ENCODE measurements around the gene HRCT1. TPM values are rescaled to one million over a fixed set of nuclear protein-coding genes. Genes with fewer than 3 reads are reported as not detected.
A peak's percentile ranks its signal among the peaks of the same experiment; 100 is the strongest.

Gene HRCT1
- total RNA-seq, 1 experiment from 2014 or later = 3.6 TPM

DNA sequence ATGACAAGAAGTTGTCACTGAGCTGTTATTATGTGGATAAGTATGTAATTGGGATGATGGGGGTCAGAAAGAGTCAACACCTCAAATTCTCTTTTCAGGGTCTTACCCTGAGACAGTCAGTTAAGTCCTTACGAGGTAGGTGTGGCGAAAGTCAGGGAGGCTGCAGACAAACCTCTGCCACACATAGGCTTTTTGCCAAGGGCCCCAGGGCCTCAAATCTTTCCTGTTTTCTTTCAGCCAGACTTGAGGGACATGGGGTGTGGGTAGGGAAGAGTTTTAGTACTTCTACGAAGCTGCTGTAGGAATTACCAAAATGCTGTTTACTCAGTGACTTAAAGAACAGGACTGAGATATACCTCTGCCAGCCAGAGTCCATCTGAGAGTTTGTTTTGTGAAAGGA, 38.2 kb downstream of the HRCT1 start:
- peaks cover 15% of the 10 kb centered on the region; the same call in 1 of the 2 replicates for H3F3A ChIP-seq (ENCODE audit: insufficient read depth, low read depth)
- no peaks in the 10 kb centered on the region for H3K36me3 ChIP-seq (ENCODE audit: low read depth)
- no peaks in the 10 kb centered on the region for H3K27me3 ChIP-seq (ENCODE audit: insufficient read depth, low read depth)
- H3K4me3 ChIP-seq = no peak overlapping the region
- intact Hi-C loops (cut with micrococcal nuclease; ENCODE audit: unreplicated experiment) = loop anchor here (5.0 kb wide), 1 partner anchor 613 kb away; no protein-coding TSS in a partner anchor
- no peaks in the 10 kb centered on the region for H3K9me2 ChIP-seq (ENCODE audit: insufficient read depth)
- no peaks in the 10 kb centered on the region for H3K9me3 ChIP-seq (ENCODE audit: insufficient read depth, low read depth)
- no TSS peak for BruUV-seq (replicated peaks)
- no peak overlapping the region for H2AFZ ChIP-seq
- ChIA-PET CTCF (interaction anchor here (0.6 to 1.5 kb wide), 2 partner anchors 11 to 41 kb away, joined by 4 to 6 read pairs; no protein-coding TSS in a partner anchor), POLR2A (ENCODE audit: unreplicated experiment) (no interaction called here)
- H3K4me1 ChIP-seq (replicated peaks; ENCODE audit: insufficient read depth) = peaks cover 29% of the 10 kb centered on the region
- no peak for DNase-seq
- peak overlapping the region; percentile 51 for H3K4me2 ChIP-seq
- no peaks in the 10 kb centered on the region for H3K79me2 ChIP-seq (ENCODE audit: low read depth)
- TF ChIP-seq EZH2 (IDR thresholded peaks at IDR 0.05; ENCODE audit: low read depth) = no peak
- TF ChIP-seq, protein P1, sequence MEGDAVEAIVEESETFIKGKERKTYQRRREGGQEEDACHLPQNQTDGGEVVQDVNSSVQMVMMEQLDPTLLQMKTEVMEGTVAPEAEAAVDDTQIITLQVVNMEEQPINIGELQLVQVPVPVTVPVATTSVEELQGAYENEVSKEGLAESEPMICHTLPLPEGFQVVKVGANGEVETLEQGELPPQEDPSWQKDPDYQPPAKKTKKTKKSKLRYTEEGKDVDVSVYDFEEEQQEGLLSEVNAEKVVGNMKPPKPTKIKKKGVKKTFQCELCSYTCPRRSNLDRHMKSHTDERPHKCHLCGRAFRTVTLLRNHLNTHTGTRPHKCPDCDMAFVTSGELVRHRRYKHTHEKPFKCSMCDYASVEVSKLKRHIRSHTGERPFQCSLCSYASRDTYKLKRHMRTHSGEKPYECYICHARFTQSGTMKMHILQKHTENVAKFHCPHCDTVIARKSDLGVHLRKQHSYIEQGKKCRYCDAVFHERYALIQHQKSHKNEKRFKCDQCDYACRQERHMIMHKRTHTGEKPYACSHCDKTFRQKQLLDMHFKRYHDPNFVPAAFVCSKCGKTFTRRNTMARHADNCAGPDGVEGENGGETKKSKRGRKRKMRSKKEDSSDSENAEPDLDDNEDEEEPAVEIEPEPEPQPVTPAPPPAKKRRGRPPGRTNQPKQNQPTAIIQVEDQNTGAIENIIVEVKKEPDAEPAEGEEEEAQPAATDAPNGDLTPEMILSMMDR (conservative IDR thresholded peaks at IDR 0.05) = no peak
- H4K20me1 ChIP-seq (ENCODE audit: insufficient read depth) = no peaks in the 10 kb centered on the region
- peak overlapping the region; percentile 16; the same call in 1 of the 2 replicates for H3K27ac ChIP-seq

DNA sequence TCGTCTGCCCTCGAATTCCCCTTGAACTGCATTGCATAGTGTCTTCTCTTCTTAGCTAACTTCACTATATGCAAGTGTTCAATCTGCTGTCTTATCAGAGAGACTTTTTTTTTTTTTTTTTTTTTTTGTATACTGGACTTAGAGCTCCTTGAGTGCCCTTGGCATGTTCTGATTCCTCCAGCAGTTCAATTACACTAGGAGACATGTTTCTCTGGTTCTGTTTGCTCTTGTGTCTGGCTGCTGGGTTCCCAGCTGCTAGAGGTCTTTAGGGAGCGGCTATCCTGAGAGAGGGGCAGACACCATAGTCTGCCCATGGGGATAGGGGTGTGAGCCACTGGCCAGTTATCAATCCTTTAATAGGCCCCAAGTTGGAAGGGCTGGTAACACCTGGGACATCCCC, 38.8 kb downstream of the HRCT1 start:
- TF ChIP-seq EZH2 (IDR thresholded peaks at IDR 0.05; ENCODE audit: low read depth) = no peak
- TF ChIP-seq, protein P1 (conservative IDR thresholded peaks at IDR 0.05) = no peak
- Histone ChIP-seq H4K20me1 (ENCODE audit: insufficient read depth) (no peaks in the 10 kb centered on the region), H3K27ac (peak overlapping the region; percentile 16; the same call in 1 of the 2 replicates), H3K27me3 (ENCODE audit: insufficient read depth, low read depth) (no peaks in the 10 kb centered on the region), H2AFZ (no peak overlapping the region), H3K4me1 (replicated peaks; ENCODE audit: insufficient read depth) (peaks cover 35% of the 10 kb centered on the region), H3K9me2 (ENCODE audit: insufficient read depth) (no peaks in the 10 kb centered on the region), H3F3A (ENCODE audit: insufficient read depth, low read depth) (peaks cover 15% of the 10 kb centered on the region; the same call in 1 of the 2 replicates), H3K36me3 (ENCODE audit: low read depth) (no peaks in the 10 kb centered on the region), H3K4me3 (no peak overlapping the region), H3K9me3 (ENCODE audit: insufficient read depth, low read depth) (no peaks in the 10 kb centered on the region), H3K79me2 (ENCODE audit: low read depth) (no peaks in the 10 kb centered on the region), H3K4me2 (peak overlapping the region; percentile 51)
- BruUV-seq (replicated peaks) = no TSS peak
- CTCF ChIA-PET = interaction anchor here (0.6 to 1.5 kb wide), 4 partner anchors 10 to 41 kb away, joined by 4 to 18 read pairs (median 6); no protein-coding TSS in a partner anchor
- intact Hi-C loops (cut with micrococcal nuclease; ENCODE audit: unreplicated experiment) = loop anchor here (5.0 kb wide), 1 partner anchor 612 kb away; no protein-coding TSS in a partner anchor
- no peak for DNase-seq
- POLR2A ChIA-PET (ENCODE audit: unreplicated experiment) = interaction anchor here (0.7 kb wide), 1 partner anchor 36 kb away, joined by 8 read pairs; no protein-coding TSS in a partner anchor

DNA sequence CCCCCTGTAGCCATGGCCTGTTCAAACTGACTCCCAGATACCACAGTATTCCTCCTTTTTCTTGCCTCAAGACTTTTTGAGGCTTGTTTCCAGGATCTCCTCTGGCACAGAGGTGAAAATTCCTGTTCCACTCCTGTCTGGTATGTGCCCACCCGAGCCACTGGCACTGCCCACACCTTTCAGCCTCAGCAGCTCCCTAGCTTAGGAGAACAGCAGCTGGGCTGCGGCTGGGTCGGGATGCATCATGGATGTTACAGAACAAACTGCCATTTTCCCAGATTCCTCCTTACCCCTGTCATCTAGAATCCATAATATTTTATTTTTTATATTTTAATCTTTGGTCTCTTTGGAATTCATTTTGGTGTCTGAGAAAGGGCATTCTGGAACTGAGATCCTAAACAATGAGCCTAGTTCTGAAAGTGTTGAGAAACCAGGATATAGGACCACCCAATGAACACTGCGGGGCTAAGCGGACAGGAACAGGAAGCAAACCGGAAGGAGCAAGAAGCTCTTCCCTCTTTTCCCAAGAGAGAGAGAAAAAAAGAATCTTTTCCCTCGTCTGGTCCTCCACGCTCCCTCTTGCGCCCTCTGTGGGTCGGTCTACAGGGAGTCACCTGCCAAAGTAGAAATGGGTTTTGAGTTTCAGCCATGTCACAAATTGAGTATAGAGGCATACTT, 39.5 kb downstream of the HRCT1 start:
- CTCF ChIA-PET = interaction anchor here (0.6 to 1.5 kb wide), 3 partner anchors 9 to 31 kb away, joined by 6 to 18 read pairs (median 6); no protein-coding TSS in a partner anchor
- no peaks in the 10 kb centered on the region for H3K9me3 ChIP-seq (ENCODE audit: insufficient read depth, low read depth)
- no peaks in the 10 kb centered on the region for H4K20me1 ChIP-seq (ENCODE audit: insufficient read depth)
- no peaks in the 10 kb centered on the region for H3K36me3 ChIP-seq (ENCODE audit: low read depth)
- H3K4me3 ChIP-seq = no peak overlapping the region
- H3K4me1 ChIP-seq (replicated peaks; ENCODE audit: insufficient read depth) = peaks cover 39% of the 10 kb centered on the region
- peak in 1 of 2 experiments; percentile 52 for DNase-seq
- H3K9me2 ChIP-seq (ENCODE audit: insufficient read depth) = no peaks in the 10 kb centered on the region
- no peaks in the 10 kb centered on the region for H3K27me3 ChIP-seq (ENCODE audit: insufficient read depth, low read depth)
- 0 out of 2 replicates have a peak overlapping the region, but pooled peaks have one; percentile 51 for H3K4me2 ChIP-seq
- no TSS peak for BruUV-seq (replicated peaks)
- no peak overlapping the region for H3K27ac ChIP-seq
- peaks cover 15% of the 10 kb centered on the region; the same call in 1 of the 2 replicates for H3F3A ChIP-seq (ENCODE audit: insufficient read depth, low read depth)
- H3K79me2 ChIP-seq (ENCODE audit: low read depth) = no peaks in the 10 kb centered on the region
- no peak for TF ChIP-seq EZH2 (IDR thresholded peaks at IDR 0.05; ENCODE audit: low read depth)
- TF ChIP-seq, protein P1 (conservative IDR thresholded peaks at IDR 0.05) = peak; percentile 67
- H2AFZ ChIP-seq = no peak overlapping the region
- POLR2A ChIA-PET (ENCODE audit: unreplicated experiment) = interaction anchor here (0.8 kb wide), 1 partner anchor 39 kb away, joined by 6 read pairs; no protein-coding TSS in a partner anchor
- intact Hi-C loops (cut with micrococcal nuclease; ENCODE audit: unreplicated experiment) = no loop called here

All from PC-9 (cell line).